Panc1 (cell line): ENCODE data around the gene ALDH1A1.

ENCODE experiments used
- CTCF ChIP-seq: fragments of 450-650 bp; IDR thresholded peaks from 2 replicates; pipeline ENCODE4 v1.5.1; 2017; ENCODE audit warnings: mild to moderate bottlenecking
- POLR2AphosphoS5 ChIP-seq: IDR thresholded peaks from 2 replicates; pipeline ENCODE4 v1.6.1; 2012; ENCODE audit warnings: mild to moderate bottlenecking, low read depth, low read length, moderate library complexity
- TF ChIP-seq, protein P1 (sequence below), 2 experiments: IDR thresholded peaks; 2 replicates each; pipeline ENCODE4 v1.6.1; 2011 to 2012; ENCODE audit warnings: low read depth in 2 of 2, control low read depth in 1 of 2, low read length in 1 of 2, mild to moderate bottlenecking in 1 of 2, moderate library complexity in 1 of 2; ENCODE audit not compliant: insufficient read depth in 1 of 2

DNA sequence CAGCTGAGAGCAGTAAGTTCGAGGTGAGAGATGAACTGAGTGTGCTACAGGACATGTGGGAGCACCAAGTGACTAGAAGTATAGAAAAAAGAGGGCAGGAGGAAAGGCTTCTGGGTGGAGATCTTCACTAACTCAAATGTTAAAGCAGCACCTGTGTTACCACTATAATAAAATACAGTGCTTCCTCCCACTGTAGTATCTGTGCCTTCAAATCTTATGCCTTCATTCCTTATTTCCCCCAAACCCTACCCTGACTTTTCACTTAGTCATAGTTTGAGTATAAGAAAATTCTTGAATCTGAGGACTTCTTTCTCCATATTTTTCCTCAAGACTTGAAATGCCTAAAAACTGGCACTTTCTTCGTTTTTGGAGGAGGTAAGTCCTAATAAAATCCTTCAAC lies 61.8 kb downstream of the ALDH1A1 start:
- TF ChIP-seq CTCF (no peak), POLR2AphosphoS5 (no peak)
- TF ChIP-seq, protein P1, sequence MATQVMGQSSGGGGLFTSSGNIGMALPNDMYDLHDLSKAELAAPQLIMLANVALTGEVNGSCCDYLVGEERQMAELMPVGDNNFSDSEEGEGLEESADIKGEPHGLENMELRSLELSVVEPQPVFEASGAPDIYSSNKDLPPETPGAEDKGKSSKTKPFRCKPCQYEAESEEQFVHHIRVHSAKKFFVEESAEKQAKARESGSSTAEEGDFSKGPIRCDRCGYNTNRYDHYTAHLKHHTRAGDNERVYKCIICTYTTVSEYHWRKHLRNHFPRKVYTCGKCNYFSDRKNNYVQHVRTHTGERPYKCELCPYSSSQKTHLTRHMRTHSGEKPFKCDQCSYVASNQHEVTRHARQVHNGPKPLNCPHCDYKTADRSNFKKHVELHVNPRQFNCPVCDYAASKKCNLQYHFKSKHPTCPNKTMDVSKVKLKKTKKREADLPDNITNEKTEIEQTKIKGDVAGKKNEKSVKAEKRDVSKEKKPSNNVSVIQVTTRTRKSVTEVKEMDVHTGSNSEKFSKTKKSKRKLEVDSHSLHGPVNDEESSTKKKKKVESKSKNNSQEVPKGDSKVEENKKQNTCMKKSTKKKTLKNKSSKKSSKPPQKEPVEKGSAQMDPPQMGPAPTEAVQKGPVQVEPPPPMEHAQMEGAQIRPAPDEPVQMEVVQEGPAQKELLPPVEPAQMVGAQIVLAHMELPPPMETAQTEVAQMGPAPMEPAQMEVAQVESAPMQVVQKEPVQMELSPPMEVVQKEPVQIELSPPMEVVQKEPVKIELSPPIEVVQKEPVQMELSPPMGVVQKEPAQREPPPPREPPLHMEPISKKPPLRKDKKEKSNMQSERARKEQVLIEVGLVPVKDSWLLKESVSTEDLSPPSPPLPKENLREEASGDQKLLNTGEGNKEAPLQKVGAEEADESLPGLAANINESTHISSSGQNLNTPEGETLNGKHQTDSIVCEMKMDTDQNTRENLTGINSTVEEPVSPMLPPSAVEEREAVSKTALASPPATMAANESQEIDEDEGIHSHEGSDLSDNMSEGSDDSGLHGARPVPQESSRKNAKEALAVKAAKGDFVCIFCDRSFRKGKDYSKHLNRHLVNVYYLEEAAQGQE (IDR thresholded peaks at IDR 0.05; ENCODE audit: insufficient read depth in 1 of 2, low read depth in 2 of 2, low read length in 1 of 2), result no peak
